ENCODE measurements around the gene KRTAP2-3.
"Not testable (repeated sequence)": the region's sequence is repeated elsewhere in the genome, so short reads cannot be mapped to it uniquely, and the experiment has no call there.

KRTAP2-3 gene
- 0 reads per million in 3 donors for total RNA-seq

GRCh38 chr17:41060052-41060604, at the start of gene KRTAP2-3:
Gene KRTAP2-3 (minus strand): TSS chr17:41060114. CDS start chr17:41060050, 64 bp downstream.
- Histone ChIP-seq H3K9me3 (ENCODE audit: control insufficient read depth, low read length) (no peaks in the 10 kb centered on the region), H3K4me3 (ENCODE audit: insufficient read depth, low read depth, low read length, poor library complexity, severe bottlenecking) (no peak within 1 kb of the TSS), H3K27ac (ENCODE audit: insufficient read depth, low read length, poor library complexity, severe bottlenecking) (no peak within 1 kb of the TSS), H3K4me1 (ENCODE audit: control insufficient read depth, insufficient read depth, low read length, poor library complexity, severe bottlenecking) (no peaks in the 10 kb centered on the region), H3K36me3 (ENCODE audit: control insufficient read depth, insufficient read depth, low read length) (no peaks in the 10 kb centered on the region), H3K27me3 (replicated peaks; ENCODE audit: control insufficient read depth, insufficient read depth, low read length, poor library complexity, severe bottlenecking) (peaks cover 2% of the 10 kb centered on the region)
- DNase-seq: no peak

- not testable (repeated sequence) for DNase-seq; H3K27me3 ChIP-seq (replicated peaks; ENCODE audit: control insufficient read depth, insufficient read depth, low read length, poor library complexity, severe bottlenecking); H3K36me3 ChIP-seq (ENCODE audit: control insufficient read depth, insufficient read depth, low read length); H3K4me1 ChIP-seq (ENCODE audit: control insufficient read depth, insufficient read depth, low read length, poor library complexity, severe bottlenecking); H3K4me3 ChIP-seq (ENCODE audit: insufficient read depth, low read depth, low read length, poor library complexity, severe bottlenecking); H3K9me3 ChIP-seq (ENCODE audit: control insufficient read depth, low read length); H3K27ac ChIP-seq (ENCODE audit: insufficient read depth, low read length, poor library complexity, severe bottlenecking)
Measured at GRCh38 chr17:41108728-41109386, 48.9 kb upstream of the KRTAP2-3 start.

GRCh38 chr17:41107941-41108450, 48.1 kb upstream of the KRTAP2-3 start:
- H3K4me3 ChIP-seq (ENCODE audit: insufficient read depth, low read depth, low read length, poor library complexity, severe bottlenecking): no peak overlapping the region
- H3K27me3 ChIP-seq (replicated peaks; ENCODE audit: control insufficient read depth, insufficient read depth, low read length, poor library complexity, severe bottlenecking): no peaks in the 10 kb centered on the region
- H3K36me3 ChIP-seq (ENCODE audit: control insufficient read depth, insufficient read depth, low read length): no peaks in the 10 kb centered on the region
- H3K9me3 ChIP-seq (ENCODE audit: control insufficient read depth, low read length): no peaks in the 10 kb centered on the region
- no peak overlapping the region for H3K27ac ChIP-seq (ENCODE audit: insufficient read depth, low read length, poor library complexity, severe bottlenecking)
- no peak for DNase-seq
- no peaks in the 10 kb centered on the region for H3K4me1 ChIP-seq (ENCODE audit: control insufficient read depth, insufficient read depth, low read length, poor library complexity, severe bottlenecking)

- H3K4me3 ChIP-seq (ENCODE audit: insufficient read depth, low read depth, low read length, poor library complexity, severe bottlenecking); H3K27me3 ChIP-seq (replicated peaks; ENCODE audit: control insufficient read depth, insufficient read depth, low read length, poor library complexity, severe bottlenecking); H3K36me3 ChIP-seq (ENCODE audit: control insufficient read depth, insufficient read depth, low read length); H3K27ac ChIP-seq (ENCODE audit: insufficient read depth, low read length, poor library complexity, severe bottlenecking); H3K9me3 ChIP-seq (ENCODE audit: control insufficient read depth, low read length); DNase-seq; H3K4me1 ChIP-seq (ENCODE audit: control insufficient read depth, insufficient read depth, low read length, poor library complexity, severe bottlenecking): not testable (repeated sequence)
Measured at GRCh38 chr17:41105347-41105746, 45.4 kb upstream of the KRTAP2-3 start, which contains the start of gene KRTAP4-9. Gene KRTAP4-9 (plus strand): TSS chr17:41105389. CDS start chr17:41105389, 0 bp downstream.

GRCh38 chr17:41104386-41105038, 44.6 kb upstream of the KRTAP2-3 start:
- H3K4me3 ChIP-seq (ENCODE audit: insufficient read depth, low read depth, low read length, poor library complexity, severe bottlenecking); H3K27ac ChIP-seq (ENCODE audit: insufficient read depth, low read length, poor library complexity, severe bottlenecking); H3K27me3 ChIP-seq (replicated peaks; ENCODE audit: control insufficient read depth, insufficient read depth, low read length, poor library complexity, severe bottlenecking); H3K9me3 ChIP-seq (ENCODE audit: control insufficient read depth, low read length); H3K4me1 ChIP-seq (ENCODE audit: control insufficient read depth, insufficient read depth, low read length, poor library complexity, severe bottlenecking); DNase-seq; H3K36me3 ChIP-seq (ENCODE audit: control insufficient read depth, insufficient read depth, low read length): not testable (repeated sequence)

- no peaks in the 10 kb centered on the region for H3K9me3 ChIP-seq (ENCODE audit: control insufficient read depth, low read length)
- H3K27ac ChIP-seq (ENCODE audit: insufficient read depth, low read length, poor library complexity, severe bottlenecking): no peak overlapping the region
- H3K36me3 ChIP-seq (ENCODE audit: control insufficient read depth, insufficient read depth, low read length): no peaks in the 10 kb centered on the region
- H3K27me3 ChIP-seq (replicated peaks; ENCODE audit: control insufficient read depth, insufficient read depth, low read length, poor library complexity, severe bottlenecking): no peaks in the 10 kb centered on the region
- no peak overlapping the region for H3K4me3 ChIP-seq (ENCODE audit: insufficient read depth, low read depth, low read length, poor library complexity, severe bottlenecking)
- DNase-seq: no peak
- H3K4me1 ChIP-seq (ENCODE audit: control insufficient read depth, insufficient read depth, low read length, poor library complexity, severe bottlenecking): no peaks in the 10 kb centered on the region
Measured at GRCh38 chr17:41103896-41104295, 44.0 kb upstream of the KRTAP2-3 start.

GRCh38 chr17:41101586-41102259, 41.8 kb upstream of the KRTAP2-3 start, which contains the start of gene KRTAP4-16:
Gene KRTAP4-16 (minus strand): TSS chr17:41102209. CDS start chr17:41102209, 0 bp downstream.
- H3K4me1 ChIP-seq (ENCODE audit: control insufficient read depth, insufficient read depth, low read length, poor library complexity, severe bottlenecking): no peaks in the 10 kb centered on the region
- H3K9me3 ChIP-seq (ENCODE audit: control insufficient read depth, low read length): no peaks in the 10 kb centered on the region
- no peak within 1 kb of the TSS for H3K4me3 ChIP-seq (ENCODE audit: insufficient read depth, low read depth, low read length, poor library complexity, severe bottlenecking)
- no peak within 1 kb of the TSS for H3K27ac ChIP-seq (ENCODE audit: insufficient read depth, low read length, poor library complexity, severe bottlenecking)
- no peaks in the 10 kb centered on the region for H3K27me3 ChIP-seq (replicated peaks; ENCODE audit: control insufficient read depth, insufficient read depth, low read length, poor library complexity, severe bottlenecking)
- H3K36me3 ChIP-seq (ENCODE audit: control insufficient read depth, insufficient read depth, low read length): no peaks in the 10 kb centered on the region
- no peak for DNase-seq

- not testable (repeated sequence) for H3K9me3 ChIP-seq (ENCODE audit: control insufficient read depth, low read length); H3K27ac ChIP-seq (ENCODE audit: insufficient read depth, low read length, poor library complexity, severe bottlenecking); H3K4me1 ChIP-seq (ENCODE audit: control insufficient read depth, insufficient read depth, low read length, poor library complexity, severe bottlenecking)
Measured at GRCh38 chr17:41099682-41100480, 40.0 kb upstream of the KRTAP2-3 start.

GRCh38 chr17:41098481-41098880, 38.6 kb upstream of the KRTAP2-3 start:
- no peak overlapping the region for H3K27ac ChIP-seq (ENCODE audit: insufficient read depth, low read length, poor library complexity, severe bottlenecking)

More at GRCh38 chr17:41099682-41100480, 40.0 kb upstream of the KRTAP2-3 start:
- not testable (repeated sequence) for DNase-seq; H3K36me3 ChIP-seq (ENCODE audit: control insufficient read depth, insufficient read depth, low read length); H3K27me3 ChIP-seq (replicated peaks; ENCODE audit: control insufficient read depth, insufficient read depth, low read length, poor library complexity, severe bottlenecking); H3K4me3 ChIP-seq (ENCODE audit: insufficient read depth, low read depth, low read length, poor library complexity, severe bottlenecking)

More at GRCh38 chr17:41098481-41098880, 38.6 kb upstream of the KRTAP2-3 start:
- H3K36me3 ChIP-seq (ENCODE audit: control insufficient read depth, insufficient read depth, low read length): no peaks in the 10 kb centered on the region
- H3K9me3 ChIP-seq (ENCODE audit: control insufficient read depth, low read length): no peaks in the 10 kb centered on the region
- DNase-seq: no peak
- no peaks in the 10 kb centered on the region for H3K27me3 ChIP-seq (replicated peaks; ENCODE audit: control insufficient read depth, insufficient read depth, low read length, poor library complexity, severe bottlenecking)
- no peak overlapping the region for H3K4me3 ChIP-seq (ENCODE audit: insufficient read depth, low read depth, low read length, poor library complexity, severe bottlenecking)
- H3K4me1 ChIP-seq (ENCODE audit: control insufficient read depth, insufficient read depth, low read length, poor library complexity, severe bottlenecking): no peaks in the 10 kb centered on the region
